ENCODE measurements around the gene GNL1.

The GNL1 gene

GRCh38 chr6:30556906-30557682 lies 805 bp upstream of the GNL1 start, which contains the start of gene PRR3:
Gene PRR3, plus strand, starts transcription at chr6:30557295. Its CDS starts 50 bp downstream, at chr6:30557345.
- TF ChIP-seq CTCF (IDR thresholded peaks at IDR 0.05; ENCODE audit: borderline replicate concordance, insufficient read depth, low read depth, low read length) = no peak
- H3K4me3 ChIP-seq (ENCODE audit: low read depth, low read length) = peak within 1 kb of the TSS; percentile 75

- TF ChIP-seq CTCF (IDR thresholded peaks at IDR 0.05; ENCODE audit: borderline replicate concordance, insufficient read depth, low read depth, low read length) = no peak
These were observed 548 bp downstream of the GNL1 start for GRCh38 chr6:30555816-30556065.

GRCh38 chr6:30554962-30555815 lies 1.1 kb downstream of the GNL1 start:
- peak overlapping the region; percentile 75 for H3K4me3 ChIP-seq (ENCODE audit: low read depth, low read length)
- no peak for TF ChIP-seq CTCF (IDR thresholded peaks at IDR 0.05; ENCODE audit: borderline replicate concordance, insufficient read depth, low read depth, low read length)

More at GRCh38 chr6:30555816-30556065, 548 bp downstream of the GNL1 start:
- H3K4me3 ChIP-seq (ENCODE audit: low read depth, low read length) = peak overlapping the region; percentile 75

- no peak for TF ChIP-seq CTCF (IDR thresholded peaks at IDR 0.05; ENCODE audit: borderline replicate concordance, insufficient read depth, low read depth, low read length)
- H3K4me3 ChIP-seq (ENCODE audit: low read depth, low read length) = no peak overlapping the region
These were observed 1.9 kb downstream of the GNL1 start for GRCh38 chr6:30554404-30554803.

GRCh38 chr6:30548375-30548774 lies 7.9 kb downstream of the GNL1 start:
- H3K4me3 ChIP-seq (ENCODE audit: low read depth, low read length) = no peak overlapping the region
- TF ChIP-seq CTCF (IDR thresholded peaks at IDR 0.05; ENCODE audit: borderline replicate concordance, insufficient read depth, low read depth, low read length) = no peak

GRCh38 chr6:30547454-30547853 lies 8.8 kb downstream of the GNL1 start:
- TF ChIP-seq CTCF (IDR thresholded peaks at IDR 0.05; ENCODE audit: borderline replicate concordance, insufficient read depth, low read depth, low read length) = no peak
- no peak overlapping the region for H3K4me3 ChIP-seq (ENCODE audit: low read depth, low read length)

Measured in GM12875 (cell line).